Astrocyte (in vitro differentiated cells and primary cell): ENCODE results near the gene SLC25A48.

Source experiments
- CTCF ChIP-seq: IDR thresholded peaks from 2 replicates; pipeline ENCODE4 v1.5.1; 2011; ENCODE audit warnings: low read depth, mild to moderate bottlenecking, inconsistent platforms, low read length, moderate library complexity; ENCODE audit not compliant: insufficient read depth
- EZH2 ChIP-seq: IDR thresholded peaks from 2 replicates; pipeline ENCODE4 v1.6.1; 2012; ENCODE audit warnings: mild to moderate bottlenecking, low read length, inconsistent platforms; ENCODE audit not compliant: insufficient read depth

GRCh38 chr5:135821802-135822201 lies 12.7 kb upstream of the SLC25A48 start:
- TF ChIP-seq CTCF = no peak
- no peak for TF ChIP-seq EZH2
